GM13976 (cell line): Measurements from ENCODE around the gene ASB13.

Experiments used
- DNase-seq: peaks from one replicate; pipeline ENCODE4 v3.0.0; 2012; ENCODE audit warnings: low spot score
- CTCF ChIP-seq: IDR thresholded peaks from 2 replicates; pipeline ENCODE4 v1.5.1; 2012; ENCODE audit warnings: borderline replicate concordance, mild to moderate bottlenecking; ENCODE audit not compliant: insufficient read depth; ENCODE audit errors: extremely low read depth, missing control alignments, control extremely low read depth
- in situ Hi-C: fragments of 300-500 bp; cut with MboI; formaldehyde crosslinking; loops from one replicate; pipeline ENCODE4 v1.12.0; 2022; ENCODE audit warnings: low sequenced_read_pairs, mixed read lengths, inconsistent platforms; ENCODE audit not compliant: unreplicated experiment

The ASB13 gene

GRCh38 chr10:5608608-5609220 is 57.7 kb downstream of the ASB13 start:
- in situ Hi-C loops: loop anchor here (25.0 kb wide), 1 partner anchor 771 kb away; the partner anchor contains the start of gene AKR1E2
- no peak for DNase-seq
- TF ChIP-seq CTCF: no peak

- DNase-seq: no peak
- in situ Hi-C loops: loop anchor here (25.0 kb wide), 1 partner anchor 770 kb away; the partner anchor contains the start of gene AKR1E2
- TF ChIP-seq CTCF: no peak
These were observed 58.8 kb downstream of the ASB13 start for GRCh38 chr10:5607594-5607993.

GRCh38 chr10:5606864-5607263 is 59.5 kb downstream of the ASB13 start:
- TF ChIP-seq CTCF: no peak
- no peak for DNase-seq
- in situ Hi-C loops: loop anchor here (25.0 kb wide), 1 partner anchor 770 kb away; the partner anchor contains the start of gene AKR1E2

- DNase-seq: no peak
- in situ Hi-C loops: loop anchor here (25.0 kb wide), 1 partner anchor 769 kb away; the partner anchor contains the start of gene AKR1E2
- no peak for TF ChIP-seq CTCF
These were observed 60.1 kb downstream of the ASB13 start for GRCh38 chr10:5606321-5606720.

GRCh38 chr10:5604961-5605360 is 61.4 kb downstream of the ASB13 start:
- TF ChIP-seq CTCF: no peak
- in situ Hi-C loops: loop anchor here (25.0 kb wide), 1 partner anchor 768 kb away; the partner anchor contains the start of gene AKR1E2
- DNase-seq: no peak

GRCh38 chr10:5604236-5604925 is 62.0 kb downstream of the ASB13 start:
- in situ Hi-C loops: loop anchor here (25.0 kb wide), 1 partner anchor 767 kb away; the partner anchor contains the start of gene AKR1E2
- no peak for DNase-seq
- TF ChIP-seq CTCF: no peak

- TF ChIP-seq CTCF: no peak
- in situ Hi-C loops: loop anchor here (25.0 kb wide), 1 partner anchor 767 kb away; the partner anchor contains the start of gene AKR1E2
- no peak for DNase-seq
These were observed 62.6 kb downstream of the ASB13 start for GRCh38 chr10:5603848-5604170.
